GM23248 (cell line): ENCODE data around the gene NDUFAF5.

Experiments
- EZH2 ChIP-seq: fragments of 200-600 bp; sonication (generic); IDR thresholded peaks from 2 replicates; pipeline ENCODE4 v1.6.1; 2018; ENCODE audit warnings: antibody characterized with exemption, mild to moderate bottlenecking; ENCODE audit not compliant: insufficient read depth, poor library complexity, severe bottlenecking
- EZH2phosphoT487 ChIP-seq: fragments of 200-600 bp; sonication (generic); IDR thresholded peaks from 2 replicates; pipeline ENCODE4 v1.6.1; 2018; ENCODE audit warnings: antibody characterized with exemption, moderate library complexity, mild to moderate bottlenecking, low read depth; ENCODE audit not compliant: insufficient read depth

GRCh38 chr20:13744352-13744751 is 40.5 kb upstream of the NDUFAF5 start:
- TF ChIP-seq EZH2 (no peak), EZH2phosphoT487 (no peak)
